ENCODE results near the gene RAP2A. TPM values are rescaled to one million over a fixed set of nuclear protein-coding genes. Genes with fewer than 3 reads are reported as not detected.

RAP2A gene
- total RNA-seq, 4 donors from 2014 or later, result 10.5 to 23.2 (median 20.7) TPM

GRCh38 chr13:97429681-97430081, 4.3 kb upstream of the RAP2A start:
- TF ChIP-seq POLR2AphosphoS5 (IDR thresholded peaks at IDR 0.05) (peak in 1 of 3 donors; percentile 8), CTCF (IDR thresholded peaks at IDR 0.05) (no peak)
- peak overlapping the region; percentile 4 to 100 (median 24) for H3K27ac ChIP-seq
- no peaks in the 10 kb centered on the region for H3K9me3 ChIP-seq
- peaks cover 0 to 29% (median 22%) of the 10 kb centered on the region in 4 donors for H3K4me1 ChIP-seq
- in situ Hi-C loops (cut with MboI; ENCODE audit: low pct_ligation_motif_present in 1 of 4, low pct_unique_long_range_greater_than_20kb in 1 of 4, low sequenced_read_pairs in 3 of 4) (loop anchor here in 1 of 4 donors (10.0 kb wide), 1 partner anchor 205 kb away; the partner anchor contains the start of gene MBNL2), intact Hi-C loops (cut with DNase I; ENCODE audit: low total_unique reads) (loop anchor here (5.0 kb wide), 1 partner anchor 132 kb away; no protein-coding TSS in a partner anchor)
- H3K36me3 ChIP-seq, result no peaks in the 10 kb centered on the region
- 76 to 78% methylated on average over 6 of the region's 6 CpGs for WGBS, 2 donors (ENCODE audit: low coverage in 1 of 2)
- H3K4me3 ChIP-seq, result no peak overlapping the region
- no peak for DNase-seq
- H3K27me3 ChIP-seq, result no peaks in the 10 kb centered on the region

- Histone ChIP-seq H3K27ac (peak overlapping the region; percentile 4 to 100 (median 53)), H3K4me1 (peaks cover 0 to 34% (median 22%) of the 10 kb centered on the region in 4 donors), H3K36me3 (no peaks in the 10 kb centered on the region), H3K27me3 (no peaks in the 10 kb centered on the region), H3K9me3 (no peaks in the 10 kb centered on the region), H3K4me3 (no peak overlapping the region)
- intact Hi-C loops (cut with DNase I; ENCODE audit: low total_unique reads) (loop anchor here (5.0 kb wide), 1 partner anchor 133 kb away; no protein-coding TSS in a partner anchor), in situ Hi-C loops (cut with MboI; ENCODE audit: low pct_ligation_motif_present in 1 of 4, low pct_unique_long_range_greater_than_20kb in 1 of 4, low sequenced_read_pairs in 3 of 4) (loop anchor here in 1 of 4 donors (10.0 kb wide), 1 partner anchor 205 kb away; the partner anchor contains the start of gene MBNL2)
- 54 to 62% methylated on average over 4 of the region's 4 CpGs for WGBS, 2 donors (ENCODE audit: low coverage in 1 of 2)
- TF ChIP-seq POLR2AphosphoS5 (IDR thresholded peaks at IDR 0.05) (no peak), POLR2A (IDR thresholded peaks at IDR 0.05) (no peak), EP300 (IDR thresholded peaks at IDR 0.05; ENCODE audit: low read depth) (no peak)
- DNase-seq, result no peak
Observed at GRCh38 chr13:97430296-97430695, 3.7 kb upstream of the RAP2A start.

DNA sequence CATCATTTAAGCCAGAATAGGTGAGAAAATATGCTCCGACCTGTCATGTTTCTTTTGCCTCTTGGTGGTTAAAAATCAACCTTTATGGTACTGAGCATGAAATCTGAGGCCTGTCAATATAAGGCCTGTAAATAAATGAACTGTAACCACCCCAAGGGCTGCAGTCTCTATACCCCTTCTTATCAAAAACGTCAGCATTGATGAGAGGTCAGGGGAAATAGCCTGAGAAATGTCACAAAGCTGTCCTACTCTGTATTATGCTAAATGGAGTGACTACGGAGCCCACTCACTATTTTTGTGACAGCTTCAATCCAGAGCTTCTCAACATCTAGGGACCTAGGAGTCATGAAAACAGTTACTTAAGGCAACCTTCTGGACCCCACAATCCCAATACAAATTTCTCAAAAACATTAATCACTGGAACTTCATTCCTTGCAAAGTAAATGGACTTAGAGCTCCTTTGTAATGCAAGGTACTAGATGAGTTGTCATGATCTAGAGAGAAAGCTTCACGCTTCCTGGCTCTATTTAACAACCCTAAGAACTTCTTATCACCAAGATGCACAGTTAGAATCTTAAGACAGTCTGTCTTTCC, 2.7 kb upstream of the RAP2A start:
- peak overlapping the region; percentile 67 to 100 (median 100) for H3K27ac ChIP-seq

DNA sequence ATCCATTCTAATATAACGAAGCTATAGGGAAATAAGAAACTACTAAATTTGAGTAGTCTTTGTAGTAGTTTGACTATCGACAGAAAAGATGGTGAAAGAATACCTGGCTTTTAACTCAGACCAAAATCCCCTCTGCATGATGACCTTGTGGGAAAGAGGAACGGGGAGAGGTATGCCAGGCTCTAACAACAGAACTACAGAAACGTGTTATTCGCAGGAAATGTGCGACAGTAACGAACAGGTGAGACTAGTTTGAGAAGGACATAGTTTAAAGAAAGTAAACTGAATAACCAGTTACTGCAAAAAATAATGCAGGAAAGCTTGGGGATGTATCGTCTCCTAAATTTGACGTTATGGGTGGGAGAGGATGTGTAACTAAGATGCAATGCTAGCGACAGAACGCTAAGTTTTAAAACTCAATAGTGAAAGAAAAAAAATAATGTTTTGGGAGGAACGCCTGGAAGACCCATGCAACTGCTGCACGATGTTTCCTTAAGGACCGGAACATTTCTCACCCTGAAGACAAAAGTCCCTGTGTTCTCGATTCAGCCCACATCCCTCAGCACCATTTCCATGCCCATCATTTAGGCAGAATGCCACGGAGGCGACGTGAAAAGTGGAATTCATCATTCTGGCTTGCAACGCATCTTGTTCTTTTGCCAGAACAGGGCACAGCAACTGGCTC, 1.6 kb upstream of the RAP2A start:
- TF ChIP-seq POLR2A (IDR thresholded peaks at IDR 0.05) (no peak), CTCF (IDR thresholded peaks at IDR 0.05) (no peak), POLR2AphosphoS5 (IDR thresholded peaks at IDR 0.05) (no peak), EP300 (IDR thresholded peaks at IDR 0.05; ENCODE audit: low read depth) (no peak)
- H3K4me1 ChIP-seq, result peaks cover 7 to 46% (median 37%) of the 10 kb centered on the region in 4 donors
- 16 to 31% methylated on average over 11 to 19 of the region's 19 CpGs for WGBS, 2 donors (ENCODE audit: low coverage in 1 of 2)
- H3K27me3 ChIP-seq, result no peaks in the 10 kb centered on the region
- intact Hi-C loops (cut with DNase I; ENCODE audit: low total_unique reads), result loop anchor here (5.0 kb wide), 1 partner anchor 135 kb away; no protein-coding TSS in a partner anchor
- no peaks in the 10 kb centered on the region for H3K36me3 ChIP-seq
- no peak for DNase-seq
- in situ Hi-C loops (cut with MboI; ENCODE audit: low pct_ligation_motif_present in 1 of 4, low pct_unique_long_range_greater_than_20kb in 1 of 4, low sequenced_read_pairs in 3 of 4), result loop anchor here in 1 of 4 donors (10.0 kb wide), 1 partner anchor 208 kb away; the partner anchor contains the start of gene MBNL2
- H3K9me3 ChIP-seq, result no peaks in the 10 kb centered on the region
- peak overlapping the region; percentile 99 to 100 (median 100) for H3K27ac ChIP-seq
- H3K4me3 ChIP-seq, result peak overlapping the region; percentile 12 to 83 (median 78)

More for the DNA sequence above, 2.7 kb upstream of the RAP2A start:
- WGBS, 2 donors (ENCODE audit: low coverage in 1 of 2), result 59 to 72% methylated on average over 2 to 4 of the region's 4 CpGs
- H3K4me3 ChIP-seq, result no peak overlapping the region
- in situ Hi-C loops (cut with MboI; ENCODE audit: low pct_ligation_motif_present in 1 of 4, low pct_unique_long_range_greater_than_20kb in 1 of 4, low sequenced_read_pairs in 3 of 4) (loop anchor here in 1 of 4 donors (10.0 kb wide), 1 partner anchor 206 kb away; the partner anchor contains the start of gene MBNL2), intact Hi-C loops (cut with DNase I; ENCODE audit: low total_unique reads) (loop anchor here (5.0 kb wide), 1 partner anchor 134 kb away; no protein-coding TSS in a partner anchor)
- no peaks in the 10 kb centered on the region for H3K9me3 ChIP-seq
- TF ChIP-seq POLR2A (IDR thresholded peaks at IDR 0.05) (no peak), CTCF (IDR thresholded peaks at IDR 0.05) (no peak), POLR2AphosphoS5 (IDR thresholded peaks at IDR 0.05) (no peak), EP300 (IDR thresholded peaks at IDR 0.05; ENCODE audit: low read depth) (no peak)
- H3K36me3 ChIP-seq, result no peaks in the 10 kb centered on the region
- no peaks in the 10 kb centered on the region for H3K27me3 ChIP-seq
- peaks cover 2 to 42% (median 30%) of the 10 kb centered on the region in 4 donors for H3K4me1 ChIP-seq
- no peak for DNase-seq
